PC-9 (cell line): ENCODE data around the gene ARHGAP24.

Experiments
- CTCF ChIP-seq: fragments of 200-600 bp; sonication (generic); conservative IDR thresholded peaks from 2 replicates; pipeline ENCODE4 v1.6.1; 2017; ENCODE audit warnings: mixed run types, antibody characterized with exemption, mild to moderate bottlenecking, moderate library complexity
- EZH2 ChIP-seq: fragments of 200-600 bp; sonication (generic); IDR thresholded peaks from 2 replicates; pipeline ENCODE4 v1.8.0; 2017; ENCODE audit warnings: antibody characterized with exemption, low read depth

GRCh38 chr4:85737254-85737653, 262.3 kb downstream of the ARHGAP24 start:
- TF ChIP-seq CTCF (no peak), EZH2 (no peak)
